NCI-H2171 (cell line): ENCODE data around the gene SLC5A5.

ENCODE experiments used
- DNase-seq: peaks from one replicate; lab custom pipeline; 2025; lab: John Stamatoyannopoulos, UW

Gene SLC5A5

GRCh38 chr19:17871878-17872250 lies at the start of gene SLC5A5:
Gene SLC5A5, plus strand, starts transcription at chr19:17871945. Its CDS starts 375 bp downstream, at chr19:17872320.
- no peak for DNase-seq

DNA sequence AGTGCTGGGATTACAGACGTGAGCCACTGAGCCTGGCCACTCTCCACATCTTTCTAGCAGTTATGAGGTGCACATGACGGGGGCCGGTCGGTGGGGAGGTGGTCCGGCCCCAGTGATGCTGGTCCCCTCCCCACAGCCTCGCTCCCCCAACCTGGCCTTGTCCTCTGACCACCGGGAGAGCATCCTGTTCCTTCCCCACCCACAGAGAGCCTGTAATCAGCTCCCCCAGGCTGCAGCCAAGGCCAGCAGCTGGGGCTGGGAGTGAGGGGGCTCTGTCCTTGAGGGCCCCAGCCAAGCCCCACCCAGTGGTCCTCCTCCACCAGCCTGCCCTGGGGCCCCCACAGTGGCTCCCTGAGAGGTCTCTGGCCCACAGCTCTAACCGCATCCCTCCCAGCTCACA lies 47.4 kb upstream of the SLC5A5 start:
- DNase-seq: no peak

DNA sequence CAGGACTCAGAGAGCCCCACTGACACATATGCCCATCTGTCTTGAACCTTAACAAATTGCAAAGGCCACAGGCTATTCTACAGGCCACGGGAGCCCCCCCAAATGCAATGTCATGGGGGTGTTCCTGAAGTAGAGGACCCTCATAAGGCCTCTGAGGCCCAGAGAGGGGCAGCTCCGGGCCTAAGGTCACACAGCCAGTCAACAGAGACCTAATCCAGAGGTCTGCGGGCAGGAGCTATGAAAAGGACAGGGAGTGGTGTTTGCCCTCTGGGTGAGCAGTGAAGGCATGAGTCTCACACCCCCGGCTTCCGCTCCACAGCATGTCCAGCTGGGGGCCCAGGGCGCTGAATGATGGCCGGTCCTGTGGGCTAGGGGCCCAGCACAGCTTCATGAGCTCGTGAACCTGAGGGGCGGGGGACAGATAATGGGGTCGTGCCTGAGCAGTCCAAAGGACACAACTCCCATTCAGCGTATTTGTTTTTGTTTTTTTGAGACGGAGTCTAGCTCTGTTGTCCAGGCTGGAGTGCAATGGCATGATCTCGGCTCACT lies 45.2 kb upstream of the SLC5A5 start:
- DNase-seq: no peak

GRCh38 chr19:17829855-17830566 lies 41.7 kb upstream of the SLC5A5 start:
- DNase-seq: peak; percentile 84

DNA sequence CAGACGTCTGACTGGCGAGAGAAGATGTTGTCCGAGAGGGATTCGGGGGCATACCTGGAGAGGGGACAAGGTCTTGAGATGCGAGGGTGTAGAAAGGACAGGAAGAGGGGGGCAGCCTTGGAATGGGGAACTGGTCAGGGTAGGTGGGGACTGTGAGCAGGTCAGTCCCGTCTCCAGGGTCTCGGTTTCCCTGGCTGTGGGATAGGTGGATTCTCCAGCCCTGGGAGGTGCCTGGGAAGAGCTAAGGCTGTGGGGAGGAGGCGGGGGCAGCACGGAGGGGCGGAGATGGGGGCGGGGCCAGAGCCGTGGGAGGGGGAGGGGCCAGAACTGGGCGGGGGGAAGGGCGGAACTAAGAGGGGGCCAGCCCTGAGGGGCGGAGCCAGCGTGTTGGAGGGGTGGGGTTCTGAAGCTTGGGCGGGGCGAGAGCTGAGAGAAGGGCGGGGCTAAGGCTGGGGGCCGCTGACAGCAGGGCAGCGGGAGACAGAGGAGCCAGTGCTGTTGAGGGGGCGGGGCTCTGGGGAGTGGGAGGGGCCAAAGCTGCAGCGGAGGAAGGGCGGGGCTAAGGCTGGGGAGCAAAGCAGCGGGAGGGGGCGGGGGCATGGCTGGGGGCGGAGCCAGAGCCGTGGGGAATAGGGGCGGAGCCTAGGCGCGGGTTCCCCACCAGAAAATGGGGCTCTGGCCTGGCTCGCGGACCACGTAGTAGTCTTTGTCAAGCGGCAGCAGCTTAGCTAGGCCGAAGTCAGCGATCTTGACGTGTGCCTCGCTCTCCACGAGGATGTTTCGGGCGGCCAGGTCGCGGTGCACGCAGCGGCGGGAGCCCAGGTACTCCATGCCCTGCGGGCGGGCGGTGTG lies 41.0 kb upstream of the SLC5A5 start:
- DNase-seq: peak; percentile 89

DNA sequence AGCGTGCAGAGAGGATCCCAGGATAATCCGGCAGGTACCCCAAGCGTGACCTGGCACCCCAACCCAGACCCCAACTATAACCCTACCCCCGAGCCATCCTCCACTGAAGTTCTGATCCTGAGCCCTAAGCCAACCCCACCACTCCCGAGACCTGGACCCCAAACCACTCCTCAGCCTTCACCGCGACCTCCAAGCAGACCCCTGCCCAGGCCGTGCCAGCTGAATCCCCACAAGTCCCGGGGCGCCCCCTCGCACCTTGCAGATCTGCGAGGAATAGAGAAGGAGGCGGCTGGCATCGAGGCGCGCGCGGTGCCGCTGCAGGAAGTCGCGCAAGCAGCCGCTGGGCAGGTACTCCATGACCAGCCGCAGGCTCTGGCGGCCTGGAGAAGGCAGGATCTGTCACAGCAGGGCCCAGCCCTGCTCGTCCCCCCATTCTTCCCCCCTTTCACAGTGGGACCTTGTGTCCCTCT lies 40.3 kb upstream of the SLC5A5 start:
- no peak for DNase-seq

DNA sequence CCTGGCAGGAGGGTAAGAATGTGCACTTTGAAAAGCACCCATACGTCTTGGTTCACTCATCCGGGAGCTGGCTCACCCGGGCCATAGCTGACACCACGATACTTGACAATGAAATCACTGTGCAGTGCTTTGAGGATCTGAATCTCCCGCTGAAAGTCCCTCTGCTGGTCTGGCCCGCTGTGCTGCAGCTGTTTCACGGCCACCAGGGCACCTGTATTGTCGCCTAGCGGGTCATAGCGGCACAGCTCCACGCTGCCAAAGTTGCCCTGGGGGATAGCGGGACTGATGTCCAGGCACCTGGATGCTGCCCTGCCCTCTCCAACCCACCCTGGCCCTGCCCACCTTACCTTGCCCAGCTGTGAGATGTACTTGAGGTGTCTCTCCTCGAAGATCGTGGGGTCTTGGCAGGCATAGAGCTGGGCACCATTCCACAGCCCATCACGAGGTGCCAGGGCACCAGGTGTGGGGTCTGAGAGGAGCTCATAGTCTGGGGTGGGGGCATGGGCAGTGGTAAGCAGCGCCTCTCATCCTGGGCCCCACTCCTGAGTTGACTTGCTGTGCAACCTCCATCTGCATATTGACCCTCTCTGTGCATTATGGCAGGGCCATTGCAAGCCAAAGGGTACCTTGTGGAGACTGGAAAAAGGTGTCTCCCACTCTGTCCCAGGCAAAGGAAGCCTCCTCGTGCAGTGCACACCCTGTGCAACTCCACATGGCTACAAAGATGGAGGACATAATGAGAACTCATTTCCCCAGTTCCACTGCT lies 39.1 kb upstream of the SLC5A5 start:
- DNase-seq: no peak

- no peak for DNase-seq
Measured at GRCh38 chr19:17834350-17835181, 37.2 kb upstream of the SLC5A5 start.

DNA sequence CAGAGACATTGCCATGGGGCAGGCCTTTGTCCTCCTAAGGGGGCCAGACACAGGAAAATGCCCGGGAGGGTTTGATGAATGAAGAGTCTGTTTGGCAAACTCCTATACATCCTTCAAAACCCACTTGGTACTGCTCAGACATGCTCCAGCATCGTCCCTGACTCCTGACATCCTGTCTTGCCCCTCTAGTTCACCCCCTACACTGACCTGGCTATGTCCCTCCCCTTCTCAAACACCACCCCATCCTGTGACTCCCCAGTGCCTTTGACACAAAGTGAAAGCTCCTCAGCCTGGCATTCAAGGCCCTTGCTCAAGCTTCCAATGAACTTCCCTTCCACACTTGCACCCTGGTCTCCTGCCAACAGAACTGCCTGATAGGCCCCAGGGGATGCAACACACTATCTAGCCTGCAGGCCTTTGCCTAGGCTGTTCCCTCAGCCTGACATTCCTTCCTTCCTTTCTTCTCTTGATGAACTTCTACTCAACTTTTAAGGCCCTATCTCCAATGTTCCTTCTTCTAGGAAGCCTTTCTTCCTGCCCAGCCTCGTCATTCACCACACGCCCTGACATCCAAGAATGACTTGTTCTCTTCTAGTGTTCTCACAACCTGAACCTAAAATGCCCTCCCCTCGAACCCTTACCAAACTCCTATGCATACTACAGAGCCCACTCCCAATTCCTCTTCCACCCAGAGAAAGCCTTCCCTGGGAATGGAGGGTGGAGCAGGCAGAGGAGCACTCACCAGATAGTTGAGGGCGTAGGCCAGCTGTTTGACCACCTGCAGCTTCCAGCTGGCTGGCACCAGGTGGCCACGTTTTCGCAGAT lies 36.4 kb upstream of the SLC5A5 start:
- no peak for DNase-seq

DNA sequence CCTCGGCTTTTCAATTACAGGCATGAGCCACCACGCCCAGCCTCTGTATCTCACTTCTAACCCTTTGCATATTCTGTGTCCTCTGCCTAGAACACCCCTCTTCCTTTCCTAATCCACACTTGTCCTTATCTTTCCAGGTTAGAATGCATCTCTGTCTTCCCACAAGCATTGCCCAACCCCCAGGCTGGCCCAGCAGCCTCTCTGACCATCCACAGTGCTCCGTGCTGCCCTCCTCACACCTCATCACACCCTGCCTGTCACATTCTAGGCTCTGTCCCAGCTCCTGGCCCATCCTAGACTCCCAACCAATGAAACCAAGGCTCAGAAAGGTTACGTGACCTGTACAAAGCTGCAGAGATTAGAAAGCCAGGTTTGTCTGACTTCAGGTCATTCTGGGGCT lies 35.2 kb upstream of the SLC5A5 start:
- DNase-seq: no peak

GRCh38 chr19:17837972-17838371 lies 33.8 kb upstream of the SLC5A5 start:
- no peak for DNase-seq

- no peak for DNase-seq
Measured at GRCh38 chr19:17840019-17840418, 31.7 kb upstream of the SLC5A5 start.

GRCh38 chr19:17841371-17841809 lies 30.4 kb upstream of the SLC5A5 start:
- DNase-seq: no peak

GRCh38 chr19:17841810-17842662 lies 29.7 kb upstream of the SLC5A5 start:
- peak; percentile 83 for DNase-seq

DNA sequence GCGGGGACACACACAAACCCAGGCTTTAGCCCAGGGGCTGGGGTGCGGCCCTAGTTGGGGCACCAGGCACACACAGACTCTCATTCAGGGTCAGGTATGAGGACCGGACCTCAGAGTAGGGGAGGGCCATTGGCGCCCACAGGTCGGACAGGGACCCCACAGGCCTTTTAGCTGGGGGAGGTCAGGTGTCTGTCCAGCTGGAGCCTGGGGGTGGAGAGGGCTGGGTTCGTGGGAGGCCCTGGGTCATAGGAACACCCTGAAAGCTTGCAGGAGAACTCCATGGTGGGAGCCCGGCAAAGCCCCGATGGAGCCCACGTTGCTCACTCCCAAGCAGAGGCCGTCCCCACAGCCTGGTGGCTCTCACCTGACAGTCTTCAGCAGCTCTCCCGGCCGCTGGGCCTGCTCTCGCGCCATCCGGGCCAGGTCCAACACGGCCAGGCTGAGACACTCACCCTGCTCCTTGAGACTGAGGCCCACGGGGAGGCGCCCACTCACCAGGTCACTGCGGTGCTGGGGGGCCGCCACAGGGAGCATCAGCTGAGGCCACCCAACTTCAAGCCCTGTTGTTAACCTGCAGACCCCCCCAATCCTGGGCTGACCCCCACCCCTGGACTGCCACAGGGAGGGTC lies 29.0 kb upstream of the SLC5A5 start:
- DNase-seq: no peak

- DNase-seq: no peak
Measured at GRCh38 chr19:17843292-17843827, 28.4 kb upstream of the SLC5A5 start.

- DNase-seq: no peak
Measured at GRCh38 chr19:17843908-17844490, 27.7 kb upstream of the SLC5A5 start.

DNA sequence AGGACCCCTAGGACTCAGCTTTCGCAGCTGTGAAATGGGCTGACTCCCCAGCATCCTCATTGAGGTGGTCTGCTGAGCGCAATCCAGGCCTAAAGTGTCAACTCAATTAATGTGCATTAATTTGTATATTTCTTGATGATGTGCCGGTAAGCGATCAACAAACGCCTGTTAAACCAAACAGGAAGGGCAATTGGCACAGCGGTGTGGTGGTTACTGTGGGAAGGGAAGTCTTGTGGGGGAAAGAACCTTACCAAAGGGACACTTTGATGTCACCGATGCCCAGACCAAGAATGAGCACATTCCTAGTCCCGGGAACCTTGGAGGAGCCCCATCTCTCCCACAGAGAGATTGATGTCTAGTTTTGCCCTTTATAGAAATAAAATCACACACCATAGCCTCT lies 25.6 kb upstream of the SLC5A5 start:
- DNase-seq: no peak
